Panc1 (cell line): Measurements from ENCODE around the gene FANCI. TPM values are rescaled to one million over a fixed set of nuclear protein-coding genes. Genes with fewer than 3 reads are reported as not detected.

Source experiments
- ATAC-seq: fragments of 200-7000 bp; cut with Tn5 transposase; 2 replicates; pipeline ENCODE4 v1.9.1; 2020; ENCODE audit warnings: mild to moderate bottlenecking, moderate library complexity
- BruUV-seq: library from RNA; stranded (reverse); fragments of 400-500 nt; replicated peaks from 2 replicates; lab custom pipeline; 2021; lab: Mats Ljungman, UMichigan
- CTCF ChIA-PET: fragments of 300-600 bp; sonication (Branson Sonifier 250); formaldehyde crosslinking; loops from one replicate; lab custom pipeline; 2022; ENCODE audit warnings: antibody characterized with exemption; lab: Charles Lee
- POLR2A ChIA-PET: fragments of 300-600 bp; sonication (Branson Sonifier 250); formaldehyde crosslinking; loops from one replicate; lab custom pipeline; 2022; ENCODE audit warnings: antibody characterized with exemption; lab: Charles Lee
- DNase-seq: peaks from one replicate; pipeline ENCODE4 v3.0.0-alpha.2; 2010; ENCODE audit warnings: low read depth, low spot score
- H3K27ac ChIP-seq: 2 replicates; pipeline ENCODE4 v1.5.1; 2011; ENCODE audit warnings: mild to moderate bottlenecking, low read length, inconsistent platforms
- H3K27me3 ChIP-seq: fragments of 200-500 bp; sonication (Bioruptor generic); 2 replicates; pipeline ENCODE4 v1.6.0; 2014; ENCODE audit warnings: low read length, inconsistent platforms; ENCODE audit not compliant: control insufficient read depth, insufficient read depth
- H3K36me3 ChIP-seq: fragments of 200-500 bp; sonication (Bioruptor generic); 2 replicates; pipeline ENCODE4 v1.5.1; 2014; ENCODE audit warnings: inconsistent platforms, mild to moderate bottlenecking, low read length, moderate library complexity; ENCODE audit not compliant: control insufficient read depth, insufficient read depth
- H3K4me1 ChIP-seq: 2 replicates; pipeline ENCODE4 v1.5.1; 2011; ENCODE audit warnings: inconsistent platforms, mild to moderate bottlenecking, low read length, moderate library complexity; ENCODE audit not compliant: control insufficient read depth, insufficient read depth
- H3K4me3 ChIP-seq, 2 experiments: 2 replicates each; pipeline ENCODE4 v1.5.1; 2011 to 2012; ENCODE audit warnings: low read depth in 2 of 2, low read length in 2 of 2, mild to moderate bottlenecking in 2 of 2, inconsistent platforms in 1 of 2, moderate library complexity in 1 of 2
- H3K9me3 ChIP-seq: fragments of 200-500 bp; sonication (Bioruptor generic); 2 replicates; pipeline ENCODE4 v1.5.1; 2014; ENCODE audit warnings: low read depth, mild to moderate bottlenecking, inconsistent platforms, low read length, moderate library complexity; ENCODE audit not compliant: control insufficient read depth, insufficient read depth
- POLR2AphosphoS5 ChIP-seq: IDR thresholded peaks from 2 replicates; pipeline ENCODE4 v1.6.1; 2012; ENCODE audit warnings: mild to moderate bottlenecking, low read depth, low read length, moderate library complexity
- SIN3A ChIP-seq: IDR thresholded peaks from 2 replicates; pipeline ENCODE4 v1.6.1; 2012; ENCODE audit warnings: low read depth, mild to moderate bottlenecking, low read length, moderate library complexity, borderline replicate concordance; ENCODE audit not compliant: insufficient read depth
- TCF7L2 ChIP-seq: IDR thresholded peaks from 2 replicates; pipeline ENCODE4 v1.6.1; 2011; ENCODE audit warnings: mild to moderate bottlenecking, low read depth, low read length, inconsistent platforms
- in situ Hi-C: cut with HindIII; loops from 2 replicates; pipeline ENCODE4 v1.10.0; 2016; ENCODE audit warnings: low sequenced_read_pairs, low pct_unique_long_range_greater_than_20kb
- intact Hi-C: fragments of 100-400 bp; cut with micrococcal nuclease; formaldehyde crosslinking; loops from one replicate; pipeline ENCODE4 v1.10.0; 2022; ENCODE audit not compliant: unreplicated experiment
- total RNA-seq: library from RNA; stranded (reverse); gene quantifications from one replicate; pipeline ENCODE4 v1.2.1, GENCODE V29; 2021; ENCODE audit not compliant: unreplicated experiment
- TF ChIP-seq, protein P1 (sequence below), 2 experiments: IDR thresholded peaks; 2 replicates each; pipeline ENCODE4 v1.6.1; 2011 to 2012; ENCODE audit warnings: low read depth in 2 of 2, control low read depth in 1 of 2, low read length in 1 of 2, mild to moderate bottlenecking in 1 of 2, moderate library complexity in 1 of 2; ENCODE audit not compliant: insufficient read depth in 1 of 2
- TF ChIP-seq, protein P2 (sequence below): fragments of 450-650 bp; IDR thresholded peaks from 2 replicates; pipeline ENCODE4 v1.5.1; 2017; ENCODE audit warnings: mild to moderate bottlenecking

Gene FANCI
- total RNA-seq, 1 experiment from 2014 or later, result 96.2 TPM

DNA sequence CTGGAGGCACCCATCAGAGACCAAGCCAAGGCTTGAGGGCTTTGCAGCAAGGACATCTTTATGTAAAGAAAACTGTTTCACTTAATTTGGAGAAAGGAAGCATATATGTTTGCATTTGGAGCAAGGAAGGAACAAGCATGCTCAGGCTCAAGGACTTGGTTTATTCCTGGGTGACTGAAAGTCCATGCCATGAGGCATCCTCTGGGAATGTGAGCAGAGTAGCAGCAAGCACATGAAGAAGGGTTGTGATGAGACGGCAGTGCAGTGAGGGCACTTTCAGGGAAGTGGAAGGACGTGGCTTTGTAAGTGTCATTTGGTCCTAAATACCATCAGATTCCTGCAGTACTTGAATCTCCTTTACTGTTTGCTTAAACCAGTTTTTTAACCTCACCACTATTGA lies 64.0 kb downstream of the FANCI start:
- in situ Hi-C loops, result no loop called here
- DNase-seq (no peak), ATAC-seq (no peak)
- Histone ChIP-seq H3K36me3 (peaks cover 26% of the 10 kb centered on the region), H3K9me3 (no peaks in the 10 kb centered on the region), H3K4me1 (no peaks in the 10 kb centered on the region), H3K27me3 (no peaks in the 10 kb centered on the region), H3K27ac (no peak overlapping the region), H3K4me3 (no peak overlapping the region)
- intact Hi-C loops, result no loop called here
- CTCF ChIA-PET, result interaction anchor here (1.0 kb wide), 1 partner anchor 51 kb away, joined by 3 read pairs; no protein-coding TSS in a partner anchor
- no TSS peak for BruUV-seq
- TF ChIP-seq TCF7L2 (no peak), POLR2AphosphoS5 (no peak), SIN3A (no peak)
- TF ChIP-seq, protein P1, sequence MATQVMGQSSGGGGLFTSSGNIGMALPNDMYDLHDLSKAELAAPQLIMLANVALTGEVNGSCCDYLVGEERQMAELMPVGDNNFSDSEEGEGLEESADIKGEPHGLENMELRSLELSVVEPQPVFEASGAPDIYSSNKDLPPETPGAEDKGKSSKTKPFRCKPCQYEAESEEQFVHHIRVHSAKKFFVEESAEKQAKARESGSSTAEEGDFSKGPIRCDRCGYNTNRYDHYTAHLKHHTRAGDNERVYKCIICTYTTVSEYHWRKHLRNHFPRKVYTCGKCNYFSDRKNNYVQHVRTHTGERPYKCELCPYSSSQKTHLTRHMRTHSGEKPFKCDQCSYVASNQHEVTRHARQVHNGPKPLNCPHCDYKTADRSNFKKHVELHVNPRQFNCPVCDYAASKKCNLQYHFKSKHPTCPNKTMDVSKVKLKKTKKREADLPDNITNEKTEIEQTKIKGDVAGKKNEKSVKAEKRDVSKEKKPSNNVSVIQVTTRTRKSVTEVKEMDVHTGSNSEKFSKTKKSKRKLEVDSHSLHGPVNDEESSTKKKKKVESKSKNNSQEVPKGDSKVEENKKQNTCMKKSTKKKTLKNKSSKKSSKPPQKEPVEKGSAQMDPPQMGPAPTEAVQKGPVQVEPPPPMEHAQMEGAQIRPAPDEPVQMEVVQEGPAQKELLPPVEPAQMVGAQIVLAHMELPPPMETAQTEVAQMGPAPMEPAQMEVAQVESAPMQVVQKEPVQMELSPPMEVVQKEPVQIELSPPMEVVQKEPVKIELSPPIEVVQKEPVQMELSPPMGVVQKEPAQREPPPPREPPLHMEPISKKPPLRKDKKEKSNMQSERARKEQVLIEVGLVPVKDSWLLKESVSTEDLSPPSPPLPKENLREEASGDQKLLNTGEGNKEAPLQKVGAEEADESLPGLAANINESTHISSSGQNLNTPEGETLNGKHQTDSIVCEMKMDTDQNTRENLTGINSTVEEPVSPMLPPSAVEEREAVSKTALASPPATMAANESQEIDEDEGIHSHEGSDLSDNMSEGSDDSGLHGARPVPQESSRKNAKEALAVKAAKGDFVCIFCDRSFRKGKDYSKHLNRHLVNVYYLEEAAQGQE (IDR thresholded peaks at IDR 0.05; ENCODE audit: insufficient read depth in 1 of 2, low read depth in 2 of 2, low read length in 1 of 2), result no peak
- TF ChIP-seq, protein P2, sequence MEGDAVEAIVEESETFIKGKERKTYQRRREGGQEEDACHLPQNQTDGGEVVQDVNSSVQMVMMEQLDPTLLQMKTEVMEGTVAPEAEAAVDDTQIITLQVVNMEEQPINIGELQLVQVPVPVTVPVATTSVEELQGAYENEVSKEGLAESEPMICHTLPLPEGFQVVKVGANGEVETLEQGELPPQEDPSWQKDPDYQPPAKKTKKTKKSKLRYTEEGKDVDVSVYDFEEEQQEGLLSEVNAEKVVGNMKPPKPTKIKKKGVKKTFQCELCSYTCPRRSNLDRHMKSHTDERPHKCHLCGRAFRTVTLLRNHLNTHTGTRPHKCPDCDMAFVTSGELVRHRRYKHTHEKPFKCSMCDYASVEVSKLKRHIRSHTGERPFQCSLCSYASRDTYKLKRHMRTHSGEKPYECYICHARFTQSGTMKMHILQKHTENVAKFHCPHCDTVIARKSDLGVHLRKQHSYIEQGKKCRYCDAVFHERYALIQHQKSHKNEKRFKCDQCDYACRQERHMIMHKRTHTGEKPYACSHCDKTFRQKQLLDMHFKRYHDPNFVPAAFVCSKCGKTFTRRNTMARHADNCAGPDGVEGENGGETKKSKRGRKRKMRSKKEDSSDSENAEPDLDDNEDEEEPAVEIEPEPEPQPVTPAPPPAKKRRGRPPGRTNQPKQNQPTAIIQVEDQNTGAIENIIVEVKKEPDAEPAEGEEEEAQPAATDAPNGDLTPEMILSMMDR, result no peak
- POLR2A ChIA-PET, result no interaction called here

DNA sequence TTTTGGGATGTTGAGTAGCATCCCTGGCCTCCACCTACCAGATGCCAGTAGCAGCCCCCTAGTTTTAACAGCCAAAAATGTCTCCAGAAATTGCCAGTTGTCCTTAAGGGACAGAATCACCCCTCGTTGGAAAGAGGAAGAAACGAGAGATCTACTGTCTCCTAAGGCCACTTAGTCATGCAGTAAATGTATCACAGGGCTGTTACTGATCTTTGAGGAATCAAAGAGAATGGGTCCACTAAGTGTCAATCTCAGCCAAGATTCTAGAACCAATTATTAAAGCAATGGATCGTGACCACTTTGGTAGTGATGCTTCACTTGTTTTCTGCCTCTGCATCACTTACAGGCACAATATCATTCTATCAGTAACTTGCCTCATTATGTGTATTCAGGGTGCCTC lies 64.5 kb downstream of the FANCI start:
- intact Hi-C loops, result no loop called here
- H3K27ac ChIP-seq, result no peak overlapping the region
- in situ Hi-C loops, result no loop called here
- DNase-seq (no peak), ATAC-seq (no peak)
- H3K36me3 ChIP-seq, result peaks cover 22% of the 10 kb centered on the region
- H3K27me3 ChIP-seq, result no peaks in the 10 kb centered on the region
- no TSS peak for BruUV-seq
- H3K4me3 ChIP-seq, result no peak overlapping the region
- no peaks in the 10 kb centered on the region for H3K9me3 ChIP-seq
- POLR2A ChIA-PET, result interaction anchor here (0.6 kb wide), 1 partner anchor 15 kb away, joined by 10 read pairs; no protein-coding TSS in a partner anchor
- H3K4me1 ChIP-seq, result no peaks in the 10 kb centered on the region
- TF ChIP-seq, protein P1 (IDR thresholded peaks at IDR 0.05; ENCODE audit: insufficient read depth in 1 of 2, low read depth in 2 of 2, low read length in 1 of 2), result no peak
- TF ChIP-seq, protein P2, result no peak
- TF ChIP-seq POLR2AphosphoS5, result no peak
- no peak for TF ChIP-seq TCF7L2
- TF ChIP-seq SIN3A, result no peak
- CTCF ChIA-PET, result no interaction called here
